Brain microvascular endothelial cell (primary cell): ENCODE measurements around the gene PCED1B.

ENCODE experiments used
- DNase-seq: peaks from one replicate; pipeline ENCODE4 v3.0.0-alpha.2; 2020
- H3K27ac ChIP-seq: fragments of 250-450 bp; sonication (Bioruptor Pico); 2 replicates; pipeline ENCODE4 v1.5.1; 2020; ENCODE audit warnings: mild to moderate bottlenecking, moderate library complexity
- H3K27me3 ChIP-seq: fragments of 250-450 bp; sonication (Bioruptor Pico); replicated peaks from 2 replicates; pipeline ENCODE4 v1.5.1; 2020; ENCODE audit warnings: mild to moderate bottlenecking
- H3K36me3 ChIP-seq: fragments of 250-450 bp; sonication (Bioruptor Pico); replicated peaks from 2 replicates; pipeline ENCODE4 v1.5.1; 2020; ENCODE audit warnings: mild to moderate bottlenecking
- H3K4me3 ChIP-seq: 2 replicates; pipeline ENCODE4 v1.5.1; 2011; ENCODE audit warnings: low read depth, mild to moderate bottlenecking, control low read depth, low read length, moderate library complexity
- CTCF ChIP-seq: IDR thresholded peaks from 2 replicates; pipeline ENCODE4 v1.5.1; 2011; ENCODE audit warnings: low read depth, mild to moderate bottlenecking, moderate library complexity, low read length, control low read depth, inconsistent platforms; ENCODE audit errors: missing control alignments
- in situ Hi-C: cut with HindIII; loops from 2 replicates; pipeline ENCODE4 v1.10.0; 2017; ENCODE audit warnings: low sequenced_read_pairs, low pct_ligation_motif_present

The PCED1B gene

GRCh38 chr12:47134005-47134404, 54.6 kb downstream of the PCED1B start:
- Histone ChIP-seq H3K27me3 (no peaks in the 10 kb centered on the region), H3K36me3 (no peaks in the 10 kb centered on the region), H3K27ac (no peak overlapping the region), H3K4me3 (no peak overlapping the region)
- DNase-seq: no peak
- in situ Hi-C loops: no loop called here
- TF ChIP-seq CTCF: no peak

DNA sequence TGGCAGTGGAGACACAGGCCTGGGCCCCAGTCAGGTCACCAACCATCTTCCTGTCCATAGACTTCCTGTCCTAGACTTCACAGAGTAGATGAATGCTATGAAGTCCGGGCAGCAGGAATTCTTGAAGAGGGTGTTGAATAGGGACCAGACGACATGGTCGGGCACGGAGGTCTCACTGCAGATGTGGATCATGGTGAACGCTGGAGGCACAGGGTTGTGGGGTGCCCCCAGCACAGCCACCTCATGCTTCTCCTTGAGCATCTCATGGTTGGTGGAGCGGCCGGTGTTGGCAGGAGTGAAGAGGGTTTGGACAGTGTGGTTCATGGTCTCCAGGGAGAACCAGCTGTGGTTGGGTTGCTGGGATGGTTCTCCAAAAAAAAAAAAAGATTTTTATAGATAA, 56.2 kb downstream of the PCED1B start:
- H3K27me3 ChIP-seq: no peaks in the 10 kb centered on the region
- in situ Hi-C loops: no loop called here

GRCh38 chr12:47139000-47139681, 59.7 kb downstream of the PCED1B start:
- in situ Hi-C loops: no loop called here
- no peak for DNase-seq
- H3K27me3 ChIP-seq: no peaks in the 10 kb centered on the region
- H3K4me3 ChIP-seq: no peak overlapping the region
- no peak for TF ChIP-seq CTCF
- H3K36me3 ChIP-seq: no peaks in the 10 kb centered on the region
- no peak overlapping the region for H3K27ac ChIP-seq

More for the DNA sequence above, 56.2 kb downstream of the PCED1B start:
- Histone ChIP-seq H3K27ac (no peak overlapping the region), H3K36me3 (no peaks in the 10 kb centered on the region), H3K4me3 (no peak overlapping the region)
- no peak for TF ChIP-seq CTCF
- no peak for DNase-seq

GRCh38 chr12:47141459-47141858, 62.0 kb downstream of the PCED1B start:
- H3K36me3 ChIP-seq: no peaks in the 10 kb centered on the region
- DNase-seq: no peak
- no peak overlapping the region for H3K27ac ChIP-seq
- H3K4me3 ChIP-seq: no peak overlapping the region
- H3K27me3 ChIP-seq: no peaks in the 10 kb centered on the region
- no peak for TF ChIP-seq CTCF
- in situ Hi-C loops: no loop called here

DNA sequence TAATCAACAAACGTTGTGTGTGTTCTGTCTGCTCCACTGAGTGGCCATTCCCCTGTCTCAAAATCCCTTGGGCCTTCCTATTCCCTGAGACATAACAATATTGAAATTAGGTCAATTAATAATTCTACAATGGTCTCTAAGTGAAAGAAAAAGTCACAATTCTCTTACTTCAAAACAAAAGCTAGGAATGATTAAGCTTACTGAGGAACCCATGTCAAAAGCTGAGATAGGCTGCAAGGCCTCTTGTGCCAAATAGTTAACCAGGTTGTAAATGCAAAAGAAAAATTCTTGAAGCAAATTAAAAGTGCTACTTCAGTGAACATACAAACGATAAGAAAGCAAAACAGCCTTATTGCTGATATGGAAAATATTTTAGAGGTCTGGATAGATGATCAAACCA, 65.3 kb downstream of the PCED1B start:
- no peak for TF ChIP-seq CTCF
- no peaks in the 10 kb centered on the region for H3K27me3 ChIP-seq
- in situ Hi-C loops: no loop called here
- DNase-seq: no peak
- H3K36me3 ChIP-seq: no peaks in the 10 kb centered on the region
- no peak overlapping the region for H3K4me3 ChIP-seq
- no peak overlapping the region for H3K27ac ChIP-seq

GRCh38 chr12:47145188-47145587, 65.8 kb downstream of the PCED1B start:
- no peak overlapping the region for H3K27ac ChIP-seq
- no peak overlapping the region for H3K4me3 ChIP-seq
- H3K27me3 ChIP-seq: no peaks in the 10 kb centered on the region
- in situ Hi-C loops: no loop called here
- TF ChIP-seq CTCF: no peak
- H3K36me3 ChIP-seq: no peaks in the 10 kb centered on the region
- no peak for DNase-seq
